HEK293T (cell line): ENCODE data around the gene FAM193A.

Source experiments
- CTCF ChIA-PET: fragments of 350-600 bp; formaldehyde crosslinking; extraction: SDS; loops from one replicate; lab custom pipeline; 2021; ENCODE audit warnings: antibody characterized with exemption, inconsistent platforms; lab: Yijun Ruan, JAX
- POLR2A ChIA-PET: fragments of 350-600 bp; formaldehyde crosslinking; extraction: SDS; loops from one replicate; lab custom pipeline; 2020; ENCODE audit warnings: antibody characterized with exemption, inconsistent platforms; lab: Yijun Ruan, JAX
- DNase-seq: peaks from one replicate; pipeline ENCODE4 v3.0.0; 2012; ENCODE audit warnings: mixed read lengths; ENCODE audit errors: extremely low spot score
- ARNT ChIP-seq: fragments of 450-650 bp; IDR thresholded peaks from 2 replicates; pipeline ENCODE4 v1.6.1; 2017; ENCODE audit warnings: mild to moderate bottlenecking
- BHLHE40 ChIP-seq: fragments of 450-650 bp; IDR thresholded peaks from 2 replicates; pipeline ENCODE4 v1.6.1; 2016; ENCODE audit warnings: mild to moderate bottlenecking, moderate library complexity, borderline replicate concordance
- CTBP1 ChIP-seq: fragments of 450-650 bp; IDR thresholded peaks from 2 replicates; pipeline ENCODE4 v1.6.1; 2016; ENCODE audit warnings: borderline replicate concordance
- ELF4 ChIP-seq: fragments of 450-650 bp; IDR thresholded peaks from 2 replicates; pipeline ENCODE4 v1.6.1; 2017; ENCODE audit warnings: antibody characterized with exemption
- FOXA1 ChIP-seq: fragments of 450-650 bp; IDR thresholded peaks from 2 replicates; pipeline ENCODE4 v1.6.1; 2016; ENCODE audit warnings: mild to moderate bottlenecking
- FOXK2 ChIP-seq: fragments of 450-650 bp; IDR thresholded peaks from 2 replicates; pipeline ENCODE4 v1.6.1; 2016; ENCODE audit warnings: mild to moderate bottlenecking
- FOXM1 ChIP-seq: fragments of 450-650 bp; IDR thresholded peaks from 2 replicates; pipeline ENCODE4 v1.6.1; 2017; ENCODE audit warnings: mild to moderate bottlenecking, borderline replicate concordance
- HDGF ChIP-seq: fragments of 450-650 bp; IDR thresholded peaks from 2 replicates; pipeline ENCODE4 v1.6.1; 2017; ENCODE audit warnings: antibody characterized with exemption, borderline replicate concordance
- L3MBTL2 ChIP-seq: fragments of 450-650 bp; conservative IDR thresholded peaks from 2 replicates; pipeline ENCODE4 v1.6.1; 2016; ENCODE audit warnings: mild to moderate bottlenecking
- LEF1 ChIP-seq: fragments of 450-650 bp; IDR thresholded peaks from 2 replicates; pipeline ENCODE4 v1.6.1; 2017; ENCODE audit warnings: mild to moderate bottlenecking, borderline replicate concordance
- NFRKB ChIP-seq: fragments of 450-650 bp; IDR thresholded peaks from 2 replicates; pipeline ENCODE4 v1.6.1; 2016; ENCODE audit warnings: mild to moderate bottlenecking, moderate library complexity
- SP1 ChIP-seq: fragments of 450-650 bp; IDR thresholded peaks from 2 replicates; pipeline ENCODE4 v1.6.1; 2017
- SUZ12 ChIP-seq: fragments of 450-650 bp; IDR thresholded peaks from 2 replicates; pipeline ENCODE4 v1.6.1; 2016; ENCODE audit warnings: mild to moderate bottlenecking
- TARDBP ChIP-seq: fragments of 450-650 bp; IDR thresholded peaks from 2 replicates; pipeline ENCODE4 v1.6.1; 2016
- ZNF384 ChIP-seq: fragments of 450-650 bp; IDR thresholded peaks from 2 replicates; pipeline ENCODE4 v1.6.1; 2016
- TF ChIP-seq, protein P1 (sequence below): fragments of 450-650 bp; IDR thresholded peaks from 2 replicates; pipeline ENCODE4 v1.6.1; 2016

The FAM193A gene

GRCh38 chr4:2536193-2537010 lies at the start of gene FAM193A:
FAM193A (plus strand) TSS chr4:2536647; CDS start chr4:2536916, 269 bp downstream.
- DNase-seq: peak; percentile 97
- POLR2A ChIA-PET: interaction anchor here (1.0 to 3.5 kb wide), 7 partner anchors 8 to 100 kb away, joined by 3 to 21 read pairs (median 5); partner anchors contain the start of gene RNF4

DNA sequence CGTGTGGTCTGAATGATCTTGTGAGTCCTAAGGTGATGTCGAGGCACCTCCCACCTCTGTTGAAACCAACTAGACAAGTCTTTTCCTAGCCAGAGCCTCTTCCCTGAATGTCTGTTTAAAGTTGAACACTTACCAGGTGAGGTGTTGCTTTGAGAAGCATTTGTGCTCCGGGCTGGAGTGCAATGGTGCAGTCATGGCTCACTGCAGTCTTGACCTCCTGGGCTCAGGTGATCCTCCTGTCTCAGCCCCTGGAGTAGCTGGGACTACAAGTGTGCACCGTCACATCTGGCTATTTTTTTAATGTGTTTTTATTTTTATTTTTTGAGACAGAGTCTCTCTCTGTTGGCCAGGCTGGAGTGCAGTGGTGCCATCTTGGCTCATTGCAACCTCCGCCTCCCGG lies 49.5 kb upstream of the FAM193A start:
- no peak for TF ChIP-seq SUZ12
- no peak for TF ChIP-seq NFRKB
- no peak for TF ChIP-seq ARNT
- TF ChIP-seq, protein P1, sequence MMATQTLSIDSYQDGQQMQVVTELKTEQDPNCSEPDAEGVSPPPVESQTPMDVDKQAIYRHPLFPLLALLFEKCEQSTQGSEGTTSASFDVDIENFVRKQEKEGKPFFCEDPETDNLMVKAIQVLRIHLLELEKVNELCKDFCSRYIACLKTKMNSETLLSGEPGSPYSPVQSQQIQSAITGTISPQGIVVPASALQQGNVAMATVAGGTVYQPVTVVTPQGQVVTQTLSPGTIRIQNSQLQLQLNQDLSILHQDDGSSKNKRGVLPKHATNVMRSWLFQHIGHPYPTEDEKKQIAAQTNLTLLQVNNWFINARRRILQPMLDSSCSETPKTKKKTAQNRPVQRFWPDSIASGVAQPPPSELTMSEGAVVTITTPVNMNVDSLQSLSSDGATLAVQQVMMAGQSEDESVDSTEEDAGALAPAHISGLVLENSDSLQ: no peak
- TF ChIP-seq FOXK2: no peak
- no peak for TF ChIP-seq ZNF384
- no peak for TF ChIP-seq FOXA1
- no peak for TF ChIP-seq TARDBP
- no peak for TF ChIP-seq HDGF
- TF ChIP-seq BHLHE40: no peak
- no peak for TF ChIP-seq SP1
- TF ChIP-seq L3MBTL2: no peak
- no peak for TF ChIP-seq ELF4
- TF ChIP-seq CTBP1: no peak
- no peak for TF ChIP-seq LEF1
- no peak for TF ChIP-seq FOXM1
- ChIA-PET CTCF (no interaction called here), POLR2A (no interaction called here)
- no peak for DNase-seq

More at GRCh38 chr4:2536193-2537010, at the start of gene FAM193A:
- no peak for TF ChIP-seq CTBP1
- no peak for TF ChIP-seq HDGF
- no peak for TF ChIP-seq TARDBP
- no peak for TF ChIP-seq SP1
- TF ChIP-seq LEF1: no peak
- CTCF ChIA-PET: no interaction called here

- ChIA-PET CTCF (no interaction called here), POLR2A (no interaction called here)
- DNase-seq: no peak
- TF ChIP-seq LEF1 (no peak), ARNT (no peak), TARDBP (no peak), NFRKB (no peak)
- TF ChIP-seq, protein P1: no peak
These were observed 48.8 kb upstream of the FAM193A start for GRCh38 chr4:2487632-2488031.

DNA sequence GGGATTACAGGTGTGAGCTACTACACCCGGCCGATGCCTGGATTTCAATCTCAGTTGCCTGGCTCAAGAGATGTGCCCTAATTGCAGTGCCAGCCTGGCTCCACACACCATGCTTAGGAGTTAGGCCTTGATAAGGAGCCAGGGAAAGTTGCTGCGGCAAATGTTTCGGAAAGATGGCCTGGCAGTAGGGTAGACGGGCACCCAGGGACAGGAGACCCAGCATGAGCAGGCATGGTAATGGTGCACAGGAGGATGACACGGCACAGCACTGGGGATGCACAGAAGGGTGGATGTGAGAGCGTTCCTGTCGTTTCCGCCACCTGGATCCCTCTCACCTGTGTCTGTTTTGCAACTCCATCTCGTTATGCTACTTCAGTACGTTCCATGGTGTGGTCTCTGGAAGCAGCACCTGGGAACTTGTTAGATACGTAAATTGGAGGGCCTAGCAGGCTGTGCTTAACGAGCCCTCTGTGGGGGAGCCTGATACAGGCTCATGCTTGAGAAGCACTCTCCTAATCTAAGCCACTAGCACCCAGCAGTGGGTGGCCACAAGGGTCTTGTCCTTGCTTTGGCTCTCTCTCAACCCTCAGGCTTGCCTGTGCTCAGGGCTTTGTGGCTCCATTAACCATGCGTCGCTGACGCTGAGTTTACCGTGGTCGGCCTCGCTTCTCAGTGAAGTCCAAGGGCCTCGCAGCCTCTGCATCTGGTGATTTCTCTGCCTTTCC lies 47.2 kb upstream of the FAM193A start:
- ChIA-PET CTCF (no interaction called here), POLR2A (no interaction called here)
- no peak for DNase-seq
- TF ChIP-seq NFRKB: no peak
- TF ChIP-seq, protein P1: no peak
- no peak for TF ChIP-seq CTBP1
- TF ChIP-seq ARNT: no peak
- no peak for TF ChIP-seq FOXK2
- TF ChIP-seq ELF4: no peak
- TF ChIP-seq FOXA1: no peak
- TF ChIP-seq TARDBP: no peak

- CTCF ChIA-PET: no interaction called here
- POLR2A ChIA-PET: interaction anchor here (1.1 kb wide), 1 partner anchor 22 kb away, joined by 3 read pairs; no protein-coding TSS in a partner anchor
- TF ChIP-seq FOXK2 (no peak), HDGF (no peak), ELF4 (no peak), LEF1 (no peak), BHLHE40 (no peak), SP1 (no peak), SUZ12 (no peak), L3MBTL2 (no peak), ARNT (no peak), NFRKB (no peak), FOXM1 (no peak), CTBP1 (no peak)
- no peak for DNase-seq
These were observed 46.5 kb upstream of the FAM193A start for GRCh38 chr4:2489841-2490552.

DNA sequence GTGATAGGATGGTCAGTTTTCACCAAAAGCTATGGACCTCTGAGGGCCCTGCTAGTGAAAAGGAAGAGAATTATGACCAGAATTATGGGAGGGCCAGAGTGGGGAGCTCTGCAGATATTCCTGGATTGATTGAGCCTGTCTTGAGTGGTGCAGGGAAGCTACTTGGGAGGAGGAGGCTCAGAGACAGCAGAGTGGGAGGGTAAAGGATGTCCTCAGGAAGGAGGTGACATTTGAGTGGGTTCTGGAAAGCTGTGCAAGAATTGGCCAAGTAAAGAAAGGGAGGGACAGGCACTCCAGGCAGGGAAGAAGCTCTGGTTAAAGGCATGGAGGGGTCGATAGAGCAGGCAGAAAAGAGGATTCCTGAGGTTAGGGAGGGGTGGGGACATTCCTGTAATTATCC lies 43.5 kb upstream of the FAM193A start:
- ChIA-PET CTCF (no interaction called here), POLR2A (interaction anchor here (1.3 kb wide), 1 partner anchor 10 kb away, joined by 3 read pairs; no protein-coding TSS in a partner anchor)
- TF ChIP-seq SUZ12 (no peak), L3MBTL2 (no peak), LEF1 (no peak), TARDBP (no peak), HDGF (no peak), FOXA1 (no peak), ARNT (no peak), FOXM1 (no peak), BHLHE40 (no peak), NFRKB (no peak), SP1 (no peak), CTBP1 (no peak), ELF4 (no peak)
- TF ChIP-seq, protein P1: no peak
- DNase-seq: no peak
